Inflammatory macrophage treated with lipopolysaccharide for 4 hours (primary cell): ENCODE data around the gene AXIN1.
"Not testable (repeated sequence)": the region's sequence is repeated elsewhere in the genome, so short reads cannot be mapped to it uniquely, and the experiment has no call there.

Experiments used
- DNase-seq: peaks from one replicate; pipeline ENCODE4 v3.0.0-alpha.2; 2020

Gene AXIN1

DNA sequence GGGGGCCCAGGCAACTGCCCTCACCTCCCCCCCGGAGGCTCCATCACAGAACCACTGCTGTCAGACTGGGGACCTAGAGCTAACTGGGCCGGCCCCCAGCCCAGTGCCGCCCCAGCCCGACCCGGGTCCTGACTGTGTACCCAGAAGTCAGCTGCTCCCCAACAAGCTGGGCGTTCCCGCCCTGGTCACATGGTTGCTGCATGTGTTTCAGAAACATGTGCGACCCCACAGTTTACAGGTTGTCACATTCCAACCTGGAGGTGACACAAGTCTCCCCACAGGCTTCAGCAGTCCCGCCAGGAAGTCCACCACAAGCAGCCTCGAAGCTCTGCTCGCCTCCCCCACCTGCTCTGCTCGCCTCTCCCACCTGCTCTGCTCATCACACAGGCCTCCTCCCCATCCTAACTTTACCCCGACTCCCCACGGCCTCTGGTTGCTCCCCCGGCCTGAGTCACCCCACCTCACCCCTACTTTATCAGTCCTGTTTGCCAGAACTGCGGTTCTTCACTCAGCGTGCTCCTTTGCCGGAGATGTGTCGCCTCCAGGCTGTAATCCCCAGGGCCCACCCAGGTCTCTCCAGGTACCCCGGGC is 16.8 kb upstream of the AXIN1 start:
- DNase-seq: no peak

GRCh38 chr16:368388-369158 is 16.1 kb upstream of the AXIN1 start:
- DNase-seq: no peak

GRCh38 chr16:367333-367903 is 14.9 kb upstream of the AXIN1 start:
- no peak for DNase-seq

GRCh38 chr16:366476-366875 is 14.0 kb upstream of the AXIN1 start:
- DNase-seq: no peak

DNA sequence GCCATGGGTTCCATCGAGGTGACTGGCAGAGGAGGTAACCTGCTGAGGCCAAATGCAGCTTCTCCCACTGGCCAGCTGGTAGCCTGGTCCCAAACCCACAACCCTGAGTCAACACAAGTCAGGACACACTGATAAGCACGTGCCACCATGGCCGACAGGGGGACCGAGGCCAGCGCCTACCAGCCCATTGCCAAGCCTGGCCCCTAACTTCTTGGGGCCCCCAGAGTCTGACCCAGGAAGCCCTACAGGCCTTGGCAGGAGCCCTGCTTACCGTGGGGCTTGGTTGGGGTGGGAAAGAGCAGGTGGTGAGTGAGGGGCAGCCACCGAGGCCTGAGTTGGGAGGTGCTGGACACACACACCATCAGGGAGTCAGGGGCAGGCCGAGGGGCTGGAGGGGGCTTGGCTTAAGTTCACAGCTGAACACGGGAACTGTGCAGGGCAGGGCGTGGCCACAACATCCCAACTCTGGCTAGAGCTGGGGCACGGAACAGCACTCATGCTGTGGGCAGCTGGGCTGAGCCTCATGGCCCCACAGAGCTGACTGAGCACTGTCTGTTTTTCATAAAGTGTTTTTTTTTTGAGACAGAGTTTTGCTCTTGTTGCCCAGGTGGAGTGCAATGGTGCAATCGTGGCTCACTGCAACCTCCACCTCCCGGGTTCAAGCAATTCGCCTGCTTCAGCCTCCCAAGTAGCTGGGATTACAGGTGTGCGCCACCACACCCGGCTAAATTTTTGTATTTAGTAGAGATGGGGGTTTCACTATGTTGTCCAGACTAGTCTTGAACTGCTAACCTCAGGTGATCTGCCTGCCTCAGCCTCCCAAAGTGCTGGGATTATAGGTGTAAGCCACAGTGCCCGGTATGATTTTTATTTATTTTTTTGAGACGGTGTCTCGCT is 12.3 kb upstream of the AXIN1 start:
- DNase-seq: no peak

DNA sequence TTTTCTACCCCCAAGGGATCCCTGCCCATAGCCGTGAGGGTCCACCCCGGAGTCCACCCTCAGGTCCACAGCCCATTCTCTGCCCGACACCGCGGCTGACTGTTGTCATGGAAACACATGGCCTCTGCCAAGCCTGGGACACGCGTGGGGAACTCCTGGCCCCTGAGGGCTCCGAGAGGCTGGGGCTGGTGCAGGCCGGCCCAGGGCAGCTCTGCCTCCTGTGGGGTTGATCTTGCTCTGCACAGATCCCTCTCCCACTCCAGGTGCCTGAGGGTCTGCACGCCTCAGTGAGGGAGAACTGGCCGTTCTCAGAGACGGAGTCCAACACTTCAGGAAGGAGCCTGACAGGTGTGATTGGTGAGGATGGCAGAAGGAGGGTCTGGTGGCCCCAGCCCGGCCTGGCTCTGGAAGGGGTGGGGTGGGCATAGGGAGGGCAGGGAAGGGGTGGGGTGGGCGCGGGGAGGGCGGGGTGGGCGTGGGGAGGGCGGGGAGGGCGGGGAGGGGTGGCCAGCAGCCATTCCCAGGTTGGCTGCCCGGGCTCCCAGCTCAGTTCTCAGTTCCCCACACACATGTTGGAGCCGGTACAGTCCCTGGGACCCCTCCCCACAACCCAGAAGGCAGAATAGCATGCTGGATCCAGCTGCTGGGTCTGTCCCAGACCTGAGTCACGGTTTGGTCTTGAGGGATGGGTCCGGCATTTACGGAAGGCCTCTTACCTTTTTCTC is 11.4 kb upstream of the AXIN1 start:
- no peak for DNase-seq

DNA sequence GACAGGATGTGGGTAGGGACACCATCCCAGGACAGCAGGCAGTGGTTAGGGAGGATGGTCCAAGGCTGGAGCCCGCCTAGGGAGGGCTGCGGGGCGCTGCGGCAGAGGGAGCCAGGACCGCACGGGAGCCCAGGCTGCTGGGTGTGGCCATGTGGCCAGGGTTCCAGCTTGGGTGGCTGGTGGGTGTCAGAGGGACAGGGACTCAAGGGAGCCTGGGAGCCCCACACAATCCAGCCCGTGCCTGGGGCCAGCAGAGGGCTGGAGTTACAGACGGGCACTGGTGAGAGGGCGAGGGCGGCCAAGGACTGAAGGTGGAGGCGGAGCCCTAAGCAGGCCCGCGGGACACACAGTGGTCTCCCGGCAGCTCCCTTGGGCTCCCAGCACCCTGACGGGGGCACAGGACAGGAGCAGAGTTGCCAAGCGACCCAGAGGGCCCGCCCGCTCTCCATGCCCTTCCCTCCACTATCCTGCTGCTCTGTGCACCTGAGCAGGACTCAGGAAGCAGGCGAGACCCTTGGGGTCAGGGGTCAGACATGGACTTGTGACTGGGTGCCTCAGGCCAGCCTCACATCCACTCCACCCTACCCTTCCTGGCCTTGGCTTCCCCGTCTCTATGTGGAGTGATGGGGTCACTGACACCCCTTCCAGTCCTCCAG is 10.7 kb upstream of the AXIN1 start:
- no peak for DNase-seq

DNA sequence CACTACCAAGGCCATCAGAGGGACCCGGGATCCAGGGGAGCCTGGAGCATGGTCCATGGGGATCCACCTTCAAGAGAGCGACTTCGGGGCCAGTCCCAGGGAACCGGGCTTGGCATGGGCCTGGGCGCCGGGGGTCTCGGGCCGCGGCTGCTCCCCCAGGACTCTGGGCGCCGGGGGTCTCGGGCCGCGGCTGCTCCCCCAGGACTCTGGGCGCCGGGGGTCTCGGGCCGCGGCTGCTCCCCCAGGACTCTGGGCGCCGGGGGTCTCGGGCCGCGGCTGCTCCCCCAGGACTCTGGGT is 10.1 kb upstream of the AXIN1 start:
- not testable (repeated sequence) for DNase-seq

- peak; percentile 67 for DNase-seq
Observed at GRCh38 chr16:361872-362701, 9.6 kb upstream of the AXIN1 start.

DNA sequence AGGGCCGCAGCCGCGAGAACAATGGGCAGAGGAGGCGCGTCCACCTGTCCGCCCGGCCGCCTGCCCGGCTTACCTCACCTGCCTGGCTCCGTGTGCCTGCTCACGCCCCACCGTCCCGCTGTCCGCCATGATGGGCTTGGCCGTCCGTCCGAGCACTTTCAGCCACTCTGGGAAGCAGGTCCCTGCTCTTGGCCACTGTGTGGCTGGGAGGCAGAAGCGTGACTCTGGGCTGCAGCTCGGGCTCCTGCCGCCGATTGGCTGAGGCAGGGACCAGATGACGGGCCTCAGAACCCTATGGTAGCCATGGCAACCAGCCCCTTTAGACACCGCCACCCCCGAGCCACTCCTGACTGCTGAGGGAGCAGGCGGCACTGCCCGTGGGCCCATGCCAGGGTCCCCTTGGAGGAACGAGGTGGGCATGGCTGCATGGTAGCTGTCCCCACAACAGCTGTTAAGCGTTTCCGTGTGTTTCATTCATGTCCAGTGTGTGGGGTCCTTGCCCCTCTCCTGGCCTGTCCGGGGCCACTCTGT is 8.9 kb upstream of the AXIN1 start:
- DNase-seq: no peak

- DNase-seq: no peak
Observed at GRCh38 chr16:360698-361336, 8.3 kb upstream of the AXIN1 start.

GRCh38 chr16:359871-360697 is 7.6 kb upstream of the AXIN1 start:
- DNase-seq: no peak

- no peak for DNase-seq
Observed at GRCh38 chr16:359067-359763, 6.7 kb upstream of the AXIN1 start.

DNA sequence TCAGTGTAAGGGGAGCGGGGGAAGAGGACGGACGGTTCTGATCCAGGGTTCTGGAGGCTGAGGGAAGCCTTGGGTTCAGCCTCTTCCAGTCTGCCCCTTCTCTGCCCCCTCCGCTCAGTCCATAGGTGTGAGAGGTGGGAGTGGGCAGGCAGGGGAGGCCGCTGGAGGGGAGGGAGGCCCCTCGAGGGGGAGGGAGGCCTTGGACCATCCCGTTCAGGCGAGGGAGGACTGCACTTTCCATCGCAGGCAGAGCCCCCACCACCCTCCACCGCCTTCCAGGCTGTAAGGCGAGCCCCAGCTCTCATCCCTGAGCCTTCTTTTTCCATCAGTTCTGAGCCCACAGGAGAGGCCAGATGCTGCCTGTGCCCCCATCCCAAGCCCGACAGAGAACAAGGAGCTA is 4.2 kb upstream of the AXIN1 start:
- DNase-seq: no peak

- no peak for DNase-seq
Observed at GRCh38 chr16:354971-355461, 2.5 kb upstream of the AXIN1 start.

GRCh38 chr16:354291-354881 is 1.9 kb upstream of the AXIN1 start:
- no peak for DNase-seq

DNA sequence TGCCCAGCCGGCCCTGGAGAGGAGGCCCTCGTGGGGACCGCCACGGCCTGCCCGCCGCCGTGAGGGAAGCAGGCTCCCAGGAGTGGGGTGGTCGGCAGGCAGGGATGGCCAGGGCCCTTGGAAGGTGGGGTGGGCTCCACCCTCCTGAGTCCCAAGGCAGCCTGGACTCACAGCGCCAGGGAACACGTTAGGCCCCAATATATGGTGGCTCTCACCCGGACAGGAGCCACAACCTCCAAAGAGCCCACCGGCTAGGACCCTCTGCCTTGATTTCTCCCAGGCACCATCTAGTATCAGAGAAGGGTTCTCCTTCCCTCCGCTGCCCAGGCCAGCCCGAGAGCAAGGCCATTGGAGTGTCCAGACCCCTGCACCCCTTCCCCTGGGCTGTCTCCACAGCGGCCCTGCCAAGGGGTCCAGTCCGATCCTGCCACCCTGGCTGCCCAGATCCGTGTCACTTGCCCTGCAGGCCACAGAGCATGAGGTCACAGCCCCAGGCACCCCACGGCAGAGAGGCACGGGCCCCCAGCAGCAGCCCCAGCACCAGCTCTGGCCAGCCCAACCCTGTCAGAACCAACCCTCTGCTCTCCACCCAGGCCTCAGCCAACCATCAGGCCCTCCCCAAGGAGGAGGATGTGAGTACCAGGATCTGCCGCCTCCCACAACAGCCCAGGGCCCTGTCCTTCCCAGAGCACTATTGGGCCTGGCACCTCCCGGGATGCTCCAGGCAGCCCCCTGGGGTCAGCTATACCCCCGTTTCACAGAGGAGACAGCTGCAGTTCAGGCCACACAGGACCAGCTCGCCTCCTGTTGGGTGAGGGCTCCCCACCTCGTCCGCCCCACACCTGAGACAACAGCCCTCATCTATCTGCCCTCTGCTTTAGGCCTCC is 1.1 kb upstream of the AXIN1 start:
- DNase-seq: no peak
